SK-N-SH (cell line): ENCODE measurements around the gene AATF. TPM values are rescaled to one million over a fixed set of nuclear protein-coding genes. Genes with fewer than 3 reads are reported as not detected.

Source experiments
- CTCF ChIA-PET: fragments of 300-600, 350-600 bp; formaldehyde crosslinking; extraction: SDS; loops from one replicate; lab custom pipeline; 2021; lab: Yijun Ruan, JAX
- POLR2A ChIA-PET: fragments of 350-600 bp; sonication (Branson Sonifier 250); formaldehyde crosslinking; extraction: SDS; loops from one replicate; lab custom pipeline; 2020; ENCODE audit warnings: antibody characterized with exemption, inconsistent platforms; lab: Yijun Ruan, JAX
- DNase-seq: peaks from one replicate; pipeline ENCODE4 v3.0.0; 2012
- H2AFZ ChIP-seq: fragments of 200-600 bp; sonication (generic); 2 replicates; pipeline ENCODE4 v1.8.1; 2016; ENCODE audit warnings: antibody characterized with exemption, mild to moderate bottlenecking, low read depth
- H3F3A ChIP-seq: fragments of 200-600 bp; sonication (generic); replicated peaks from 2 replicates; pipeline ENCODE3; 2016; ENCODE audit warnings: antibody characterized with exemption, mild to moderate bottlenecking; ENCODE audit not compliant: insufficient read depth
- H3K27ac ChIP-seq, 2 experiments: fragments of 200-500 bp in 1 of 2; fragments of 200-600 bp in 1 of 2; sonication (Bioruptor generic) in 1 of 2; sonication (generic), shearing (Covaris generic) in 1 of 2; 2 replicates each; pipeline versions ENCODE4 v1.5.1 to v1.6.1; 2014 to 2016; ENCODE audit warnings: low read depth in 2 of 2, inconsistent platforms in 1 of 2, low read length in 1 of 2, mild to moderate bottlenecking in 1 of 2, mixed read lengths in 1 of 2
- H3K27me3 ChIP-seq: fragments of 200-600 bp; sonication (generic), shearing (Covaris generic); 2 replicates; pipeline ENCODE4 v1.6.1; 2016; ENCODE audit warnings: mixed run types; ENCODE audit not compliant: insufficient read depth
- H3K36me3 ChIP-seq, 2 experiments: fragments of 200-500 bp in 1 of 2; fragments of 200-600 bp in 1 of 2; sonication (Bioruptor generic) in 1 of 2; sonication (generic) in 1 of 2; replicated peaks in 1 of 2; 2 replicates each; pipeline versions ENCODE3 to v1.5.1; 2014 to 2016; ENCODE audit warnings: low read length in 1 of 2, mild to moderate bottlenecking in 1 of 2; ENCODE audit not compliant: insufficient read depth in 2 of 2, control insufficient read depth in 1 of 2
- H3K4me1 ChIP-seq, 2 experiments: fragments of 200-500 bp in 1 of 2; fragments of 200-600 bp in 1 of 2; sonication (Bioruptor generic) in 1 of 2; sonication (generic), shearing (Covaris generic) in 1 of 2; 2 replicates each; pipeline versions ENCODE4 v1.5.1 to v1.6.1; 2014 to 2016; ENCODE audit warnings: low read depth in 1 of 2, low read length in 1 of 2, mixed run types in 1 of 2; ENCODE audit not compliant: insufficient read depth in 2 of 2, control insufficient read depth in 1 of 2
- H3K4me2 ChIP-seq: fragments of 200-600 bp; sonication (generic), shearing (Covaris generic); 2 replicates; pipeline ENCODE4 v1.6.1; 2017; ENCODE audit warnings: mixed run types
- H3K4me3 ChIP-seq, 2 experiments: fragments of 200-500 bp in 1 of 2; fragments of 200-600 bp in 1 of 2; sonication (Bioruptor generic) in 1 of 2; sonication (generic), shearing (Covaris generic) in 1 of 2; 2 replicates each; pipeline versions ENCODE4 v1.5.1 to v1.8.1; 2014 to 2016; ENCODE audit warnings: low read depth in 2 of 2, inconsistent platforms in 1 of 2, low read length in 1 of 2, mild to moderate bottlenecking in 1 of 2, mixed read lengths in 1 of 2, moderate library complexity in 1 of 2
- H3K79me2 ChIP-seq: fragments of 200-600 bp; sonication (generic); 2 replicates; pipeline ENCODE4 v1.8.1; 2017; ENCODE audit warnings: mild to moderate bottlenecking; ENCODE audit not compliant: insufficient read depth
- H3K9ac ChIP-seq: fragments of 200-600 bp; sonication (generic); 2 replicates; pipeline ENCODE4 v1.6.1; 2017; ENCODE audit warnings: mixed run types
- H3K9me2 ChIP-seq: fragments of 200-600 bp; sonication (generic); 2 replicates; pipeline ENCODE4 v1.6.1; 2017; ENCODE audit warnings: mixed run types
- H3K9me3 ChIP-seq: fragments of 200-600 bp; sonication (generic); 2 replicates; pipeline ENCODE4 v1.6.1; 2017; ENCODE audit warnings: mixed run types, mild to moderate bottlenecking, moderate library complexity
- H4K20me1 ChIP-seq: fragments of 200-600 bp; sonication (generic); 2 replicates; pipeline ENCODE4 v1.6.1; 2017; ENCODE audit warnings: mild to moderate bottlenecking, mixed run types; ENCODE audit not compliant: insufficient read depth
- CHD2 ChIP-seq: fragments of 150-350 bp; IDR thresholded peaks from 2 replicates; pipeline ENCODE4 v1.6.1; 2018; ENCODE audit warnings: low read length; ENCODE audit not compliant: partially characterized antibody
- CTCF ChIP-seq: fragments of 200-600 bp; sonication (generic); IDR thresholded peaks from 2 replicates; pipeline ENCODE4 v1.6.1; 2017; ENCODE audit warnings: antibody characterized with exemption, mild to moderate bottlenecking, moderate library complexity
- ELF1 ChIP-seq: IDR thresholded peaks from 2 replicates; pipeline ENCODE4 v1.4.0; 2012
- EP300 ChIP-seq, 2 experiments: IDR thresholded peaks; 2 replicates each; pipeline versions ENCODE4 v1.4.0 to v1.6.1; 2012; ENCODE audit warnings: borderline replicate concordance in 1 of 2, low read depth in 1 of 2, low read length in 1 of 2
- EZH2phosphoT487 ChIP-seq: fragments of 200-600 bp; sonication (generic); IDR thresholded peaks from 2 replicates; pipeline ENCODE4 v1.6.1; 2017; ENCODE audit warnings: low read depth, mixed run types, mild to moderate bottlenecking, antibody characterized with exemption, moderate library complexity, borderline replicate concordance
- FOSL2 ChIP-seq: IDR thresholded peaks from 2 replicates; pipeline ENCODE4 v1.4.0; 2012; ENCODE audit warnings: low read depth, mild to moderate bottlenecking, moderate library complexity, borderline replicate concordance
- FOXM1 ChIP-seq: IDR thresholded peaks from 2 replicates; pipeline ENCODE4 v1.4.0; 2012; ENCODE audit warnings: low read depth, mild to moderate bottlenecking
- IRF3 ChIP-seq: fragments of 150-350 bp; IDR thresholded peaks from 2 replicates; pipeline ENCODE4 v1.6.1; 2016; ENCODE audit warnings: mild to moderate bottlenecking, low read depth, low read length
- JUND ChIP-seq: IDR thresholded peaks from 2 replicates; pipeline ENCODE4 v1.4.0; 2012
- MAX ChIP-seq: IDR thresholded peaks from 2 replicates; pipeline ENCODE4 v1.4.0; 2012; ENCODE audit warnings: low read depth
- NFIC ChIP-seq: IDR thresholded peaks from 2 replicates; pipeline ENCODE4 v1.4.0; 2012; ENCODE audit warnings: borderline replicate concordance
- PBX3 ChIP-seq: IDR thresholded peaks from 2 replicates; pipeline ENCODE4; 2012
- POLR2AphosphoS5 ChIP-seq: IDR thresholded peaks from 2 replicates; pipeline ENCODE4 v1.6.1; 2012; ENCODE audit warnings: low read depth, low read length
- RXRA ChIP-seq: IDR thresholded peaks from 2 replicates; pipeline ENCODE4 v1.4.0; 2012; ENCODE audit warnings: low read depth, mild to moderate bottlenecking, borderline replicate concordance
- SMC3 ChIP-seq: IDR thresholded peaks from 2 replicates; pipeline ENCODE4 v1.6.1; 2012; ENCODE audit warnings: low read depth, low read length, improper control_type of control experiment
- TCF12 ChIP-seq: IDR thresholded peaks from 2 replicates; pipeline ENCODE4 v1.4.0; 2012
- TEAD4 ChIP-seq: IDR thresholded peaks from 2 replicates; pipeline ENCODE4 v1.4.0; 2012; ENCODE audit warnings: mild to moderate bottlenecking, borderline replicate concordance; ENCODE audit not compliant: insufficient read depth
- USF2 ChIP-seq: fragments of 150-350 bp; IDR thresholded peaks from 2 replicates; pipeline ENCODE4 v1.6.1; 2017; ENCODE audit warnings: antibody characterized with exemption, low read length, low read depth, borderline replicate concordance
- YY1 ChIP-seq: IDR thresholded peaks from 2 replicates; pipeline ENCODE4 v1.4.0; 2012; ENCODE audit warnings: low read depth, mild to moderate bottlenecking
- WGBS: methylation state at CpG from one replicate; pipeline ENCODE4 v1.1.6; 2017; ENCODE audit warnings: low lambda C conversion rate; 5-methylcytosine and 5-hydroxymethylcytosine counted together
- polyA plus RNA-seq, 3 experiments: library from polyadenylated mRNA; depleted of rRNA; stranded (reverse); fragments of >200 nt; gene quantifications; 2 replicates each; pipeline ENCODE4 v1.2.3, GENCODE V29; 2012

Gene AATF
- polyA plus RNA-seq, 1 of the 3 experiments (the other 2 are of a cell fraction): 18.8 TPM

- H3K4me3 ChIP-seq: no peak overlapping the region
- peaks cover 0 to under 1% of the 10 kb centered on the region in 2 experiments for H3K36me3 ChIP-seq
- ChIA-PET CTCF (interaction anchor here (0.7 to 0.9 kb wide), 3 partner anchors 17 to 95 kb away, joined by 3 to 4 read pairs (median 3); no protein-coding TSS in a partner anchor), POLR2A (no interaction called here)
- H3F3A ChIP-seq: no peaks in the 10 kb centered on the region
- H2AFZ ChIP-seq: no peak overlapping the region
- no peaks in the 10 kb centered on the region for H3K9me3 ChIP-seq
- H4K20me1 ChIP-seq: no peaks in the 10 kb centered on the region
- H3K27me3 ChIP-seq: no peaks in the 10 kb centered on the region
- WGBS: 81% methylated on average over 2 of the region's 2 CpGs
- no peak overlapping the region for H3K9ac ChIP-seq
- H3K27ac ChIP-seq: no peak overlapping the region
- no peaks in the 10 kb centered on the region for H3K79me2 ChIP-seq
- no peak for DNase-seq
- no peaks in the 10 kb centered on the region for H3K4me1 ChIP-seq
- TF ChIP-seq JUND (no peak), FOSL2 (no peak), TCF12 (no peak), SMC3 (no peak), CHD2 (no peak), PBX3 (no peak), TEAD4 (no peak), CTCF (no peak)
- no peak overlapping the region for H3K4me2 ChIP-seq
- no peaks in the 10 kb centered on the region for H3K9me2 ChIP-seq
These were observed 130.4 kb downstream of the AATF start for GRCh38 chr17:37079065-37079708.

GRCh38 chr17:37079735-37080134 is 131.0 kb downstream of the AATF start:
- Histone ChIP-seq H3K9me3 (no peaks in the 10 kb centered on the region), H3K4me1 (no peaks in the 10 kb centered on the region), H3K27ac (no peak overlapping the region), H4K20me1 (no peaks in the 10 kb centered on the region), H3K36me3 (peaks cover 0 to 5% of the 10 kb centered on the region in 2 experiments), H3F3A (no peaks in the 10 kb centered on the region), H3K27me3 (no peaks in the 10 kb centered on the region), H3K9me2 (no peaks in the 10 kb centered on the region), H3K4me3 (no peak overlapping the region), H3K9ac (no peak overlapping the region), H3K4me2 (no peak overlapping the region), H3K79me2 (no peaks in the 10 kb centered on the region), H2AFZ (no peak overlapping the region)
- POLR2A ChIA-PET: no interaction called here
- CTCF ChIA-PET: interaction anchor here (0.9 kb wide), 1 partner anchor 16 kb away, joined by 4 read pairs; no protein-coding TSS in a partner anchor
- DNase-seq: no peak
- WGBS: 100% methylated on average over 1 of the region's 1 CpG
- TF ChIP-seq MAX: no peak
- TF ChIP-seq POLR2AphosphoS5: no peak
- TF ChIP-seq CHD2: no peak
- TF ChIP-seq RXRA: no peak
- TF ChIP-seq JUND: no peak
- TF ChIP-seq EZH2phosphoT487: no peak
- no peak for TF ChIP-seq ELF1
- no peak for TF ChIP-seq SMC3
- no peak for TF ChIP-seq TCF12
- no peak for TF ChIP-seq USF2
- TF ChIP-seq IRF3: no peak
- TF ChIP-seq NFIC: no peak
- no peak for TF ChIP-seq CTCF
- TF ChIP-seq EP300 (IDR thresholded peaks at IDR 0.05; ENCODE audit: borderline replicate concordance in 1 of 2, low read depth in 1 of 2, low read length in 1 of 2): no peak
- no peak for TF ChIP-seq YY1
- no peak for TF ChIP-seq FOXM1
- TF ChIP-seq FOSL2: no peak
